CD8-positive, alpha-beta memory T cell (primary cell): ENCODE results near the gene TOMT. TPM values are rescaled to one million over a fixed set of nuclear protein-coding genes. Genes with fewer than 3 reads are reported as not detected.
A peak's percentile ranks its signal among the peaks of the same experiment; 100 is the strongest.

ENCODE experiments used
- CTCF ChIA-PET: fragments of 350-600 bp; sonication (Branson Sonifier 250); formaldehyde crosslinking; loops from one replicate; lab custom pipeline; 2021; ENCODE audit warnings: antibody characterized with exemption; lab: Charles Lee
- POLR2A ChIA-PET: fragments of 350-600 bp; sonication (Branson Sonifier 250); formaldehyde crosslinking; loops from one replicate; lab custom pipeline; 2021; ENCODE audit warnings: antibody characterized with exemption; lab: Charles Lee
- DNase-seq, 5 donors: peaks; one replicate each; pipeline versions ENCODE4 v3.0.0 to v3.0.0-alpha.2; 2020 to 2022; ENCODE audit warnings: mixed read lengths in 1 of 5
- H3K27ac ChIP-seq: one replicate; pipeline ENCODE4 v1.7.0; 2013; ENCODE audit warnings: low read depth, mild to moderate bottlenecking, low read length, moderate library complexity
- H3K27me3 ChIP-seq: 2 replicates; pipeline ENCODE4 v1.7.0; 2013; ENCODE audit warnings: low read length, mild to moderate bottlenecking; ENCODE audit not compliant: insufficient read depth, poor library complexity, severe bottlenecking
- H3K36me3 ChIP-seq: 2 replicates; pipeline ENCODE4 v1.7.0; 2013; ENCODE audit warnings: mild to moderate bottlenecking, low read length, moderate library complexity; ENCODE audit not compliant: insufficient read depth
- H3K4me1 ChIP-seq: 2 replicates; pipeline ENCODE4 v1.7.0; 2013; ENCODE audit warnings: mild to moderate bottlenecking, low read length, moderate library complexity; ENCODE audit not compliant: insufficient read depth
- H3K4me3 ChIP-seq: 2 replicates; pipeline ENCODE4 v1.7.0; 2013; ENCODE audit warnings: mild to moderate bottlenecking, low read length
- H3K9me3 ChIP-seq: 2 replicates; pipeline ENCODE4 v1.7.0; 2013; ENCODE audit warnings: mild to moderate bottlenecking, low read length
- H3K27ac Mint-ChIP-seq, 8 donors: one replicate each; pipeline ENCODE4 v1.8.0; 2020 to 2021; ENCODE audit warnings: mixed read lengths in 8 of 8, mild to moderate bottlenecking in 6 of 8, inconsistent platforms in 3 of 8, moderate library complexity in 3 of 8
- H3K27me3 Mint-ChIP-seq, 2 donors: one replicate each; pipeline ENCODE4 v1.8.0; 2020 to 2021; ENCODE audit warnings: mixed read lengths in 2 of 2, mild to moderate bottlenecking in 1 of 2, moderate library complexity in 1 of 2
- H3K36me3 Mint-ChIP-seq, 3 donors: one replicate each; pipeline ENCODE4 v1.8.0; 2020 to 2021; ENCODE audit warnings: mixed read lengths in 3 of 3, inconsistent platforms in 1 of 3, mild to moderate bottlenecking in 1 of 3
- H3K4me1 Mint-ChIP-seq, 3 donors: one replicate each; pipeline ENCODE4 v1.8.0; 2020 to 2021; ENCODE audit warnings: mixed read lengths in 3 of 3, inconsistent platforms in 1 of 3, mild to moderate bottlenecking in 1 of 3
- H3K4me3 Mint-ChIP-seq, 7 donors: one replicate each; pipeline ENCODE4 v1.8.0; 2020 to 2021; ENCODE audit warnings: mixed read lengths in 7 of 7, mild to moderate bottlenecking in 6 of 7, moderate library complexity in 4 of 7, inconsistent platforms in 2 of 7
- H3K9me3 Mint-ChIP-seq, 5 donors: one replicate each; pipeline ENCODE4 v1.8.0; 2020 to 2022; ENCODE audit warnings: mixed read lengths in 5 of 5, mild to moderate bottlenecking in 3 of 5, moderate library complexity in 2 of 5, inconsistent platforms in 1 of 5
- polyA plus RNA-seq: library from polyadenylated mRNA; unstranded; fragments of 300-500 nt; fragmentation: Illumina TruSeq; gene quantifications from one replicate; pipeline ENCODE4 v1.2.3, GENCODE V29; 2021
- total RNA-seq, 2 experiments: library from RNA; stranded (reverse); gene quantifications; one replicate each; pipeline ENCODE4 v1.2.3, GENCODE V29; 2021

Gene TOMT
- total and polyA plus RNA-seq, 3 experiments from 2014 or later, result not detected

DNA sequence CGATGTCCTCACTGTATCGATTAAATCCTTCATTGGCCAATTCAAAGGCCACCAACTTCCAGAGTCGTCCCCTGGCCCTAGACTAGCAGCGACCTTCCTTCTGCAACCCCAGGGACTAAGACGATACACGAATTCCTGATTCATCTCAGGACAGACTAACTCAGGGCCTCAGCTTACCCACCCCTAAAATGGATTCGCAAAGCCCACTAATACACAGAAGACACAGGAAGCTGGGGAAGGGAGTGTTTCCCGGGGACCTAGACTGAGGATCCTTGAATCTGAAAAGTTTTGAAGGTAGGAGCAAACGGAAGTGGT is 3.1 kb upstream of the TOMT start:
- no peak for DNase-seq
- Histone ChIP-seq H3K4me1 (peaks cover 31% of the 10 kb centered on the region), H3K4me3 (peak overlapping the region; percentile 89), H3K36me3 (peaks cover 17% of the 10 kb centered on the region), H3K27ac (peak overlapping the region; percentile 94), H3K27me3 (no peaks in the 10 kb centered on the region), H3K9me3 (no peaks in the 10 kb centered on the region)
- Mint-ChIP-seq H3K27ac (peak overlapping the region; percentile 73 to 98 (median 96)), H3K27me3 (no peaks in the 10 kb centered on the region), H3K4me3 (peak overlapping the region; percentile 82 to 98 (median 89)), H3K9me3 (no peaks in the 10 kb centered on the region), H3K4me1 (peaks cover 37 to 47% (median 43%) of the 10 kb centered on the region in 3 donors), H3K36me3 (peaks cover 0 to 42% (median 6%) of the 10 kb centered on the region in 3 donors)
- CTCF ChIA-PET, result interaction anchor here (0.7 to 1.0 kb wide), 4 partner anchors 9 to 77 kb away, joined by 3 to 4 read pairs (median 3); no protein-coding TSS in a partner anchor
- POLR2A ChIA-PET, result interaction anchor here (1.1 to 1.4 kb wide), 3 partner anchors 10 to 77 kb away, joined by 3 to 13 read pairs (median 3); partner anchors contain the start of gene ANAPC15

DNA sequence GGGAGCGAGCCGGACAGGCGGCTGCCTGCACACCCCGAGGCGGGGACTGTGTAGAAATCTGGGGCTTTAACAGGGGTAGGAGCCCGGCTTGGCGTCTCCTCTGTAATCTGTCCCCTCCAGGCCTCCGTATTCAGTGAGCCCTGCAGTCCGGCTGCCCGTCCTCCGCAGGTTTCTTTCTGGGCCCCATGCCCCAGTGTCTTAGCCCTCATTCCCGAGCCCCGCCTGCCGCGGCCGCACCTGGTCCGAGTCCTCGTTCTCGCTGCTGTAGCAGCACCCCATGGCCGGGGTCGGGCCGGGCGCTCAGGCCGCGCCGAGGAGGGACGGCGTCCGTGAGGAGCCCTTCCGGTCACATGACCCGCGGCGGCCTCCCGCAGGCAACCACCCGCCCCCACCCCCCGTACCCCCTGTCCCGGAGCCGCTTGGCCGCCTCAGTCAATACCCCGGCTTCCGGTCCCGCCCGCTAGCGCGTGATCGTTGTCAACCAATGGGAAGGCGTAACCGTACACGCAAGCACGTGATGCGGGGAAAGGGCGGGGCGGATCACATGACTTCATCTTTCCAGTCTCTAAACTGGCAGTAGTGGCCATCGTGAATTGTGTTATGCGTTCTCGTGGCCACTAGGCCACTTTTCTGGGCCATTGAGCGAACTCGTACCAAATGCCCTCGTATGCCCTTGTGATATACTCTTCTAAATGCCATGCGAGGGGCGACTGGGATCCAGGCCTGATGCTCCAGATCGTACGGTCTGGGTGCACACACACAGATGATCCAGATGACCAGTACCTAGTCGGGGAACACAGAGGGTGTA is 2.6 kb upstream of the TOMT start, which contains the start of gene LAMTOR1:
LAMTOR1 (minus strand) TSS at position 352 of the 808 bp plus-strand sequence; CDS start at position 279, 73 bp downstream.
- Histone ChIP-seq H3K4me1 (peaks cover 31% of the 10 kb centered on the region), H3K27me3 (no peaks in the 10 kb centered on the region), H3K9me3 (no peaks in the 10 kb centered on the region), H3K4me3 (peak within 1 kb of the TSS; percentile 89), H3K27ac (peak within 1 kb of the TSS; percentile 94), H3K36me3 (peaks cover 12% of the 10 kb centered on the region)
- Mint-ChIP-seq H3K27me3 (no peaks in the 10 kb centered on the region), H3K36me3 (peaks cover 0 to 41% (median 6%) of the 10 kb centered on the region in 3 donors), H3K4me1 (peaks cover 37 to 47% (median 43%) of the 10 kb centered on the region in 3 donors), H3K27ac (peak within 1 kb of the TSS; percentile 73 to 98 (median 96)), H3K4me3 (peak within 1 kb of the TSS; percentile 82 to 98 (median 89)), H3K9me3 (no peaks in the 10 kb centered on the region)
- DNase-seq, result peak; percentile 94 to 98 (median 96)
- CTCF ChIA-PET, result interaction anchor here (0.7 to 1.0 kb wide), 3 partner anchors 8 to 42 kb away, joined by 3 to 4 read pairs (median 3); no protein-coding TSS in a partner anchor
- POLR2A ChIA-PET, result interaction anchor here (1.0 to 1.4 kb wide), 3 partner anchors 9 to 78 kb away, joined by 3 to 13 read pairs (median 3); partner anchors contain the start of gene ANAPC15

GRCh38 chr11:72103754-72104167 is 2.0 kb upstream of the TOMT start:
- Histone ChIP-seq H3K36me3 (peaks cover 7% of the 10 kb centered on the region), H3K4me1 (peaks cover 31% of the 10 kb centered on the region), H3K9me3 (no peaks in the 10 kb centered on the region), H3K27me3 (no peaks in the 10 kb centered on the region), H3K27ac (peak overlapping the region; percentile 68), H3K4me3 (peak overlapping the region; percentile 62)
- Mint-ChIP-seq H3K36me3 (peaks cover 0 to 36% (median 6%) of the 10 kb centered on the region in 3 donors), H3K27me3 (no peaks in the 10 kb centered on the region), H3K4me3 (peak overlapping the region; percentile 82 to 98 (median 89)), H3K9me3 (no peaks in the 10 kb centered on the region), H3K27ac (peak overlapping the region; percentile 73 to 98 (median 96)), H3K4me1 (peaks cover 37 to 47% (median 43%) of the 10 kb centered on the region in 3 donors)
- ChIA-PET CTCF (no interaction called here), POLR2A (interaction anchor here (1.0 kb wide), 1 partner anchor 9 kb away, joined by 3 read pairs; the partner anchor contains the start of gene ANAPC15)
- DNase-seq, result no peak

GRCh38 chr11:72111300-72112142 is 5.8 kb downstream of the TOMT start:
- peaks cover 16% of the 10 kb centered on the region for H3K4me1 ChIP-seq
- H3K4me3 ChIP-seq, result peak overlapping the region; percentile 71

GRCh38 chr11:72112143-72112977 is 6.6 kb downstream of the TOMT start, which contains the start of gene ANAPC15:
TSS of gene ANAPC15 (minus strand) at chr11:72112695. CDS start at chr11:72111276, 1,419 bp downstream.
- Mint-ChIP-seq H3K27ac (peak within 1 kb of the TSS; percentile 96 to 100 (median 98)), H3K9me3 (no peaks in the 10 kb centered on the region), H3K4me1 (peaks cover 24 to 25% (median 25%) of the 10 kb centered on the region in 3 donors), H3K4me3 (peak within 1 kb of the TSS; percentile 94 to 99 (median 96)), H3K36me3 (peaks cover 3 to 33% (median 9%) of the 10 kb centered on the region in 3 donors), H3K27me3 (peaks cover 4 to 9% of the 10 kb centered on the region in 2 donors)
- Histone ChIP-seq H3K9me3 (no peaks in the 10 kb centered on the region), H3K27ac (peak within 1 kb of the TSS; percentile 89), H3K36me3 (peaks cover 6% of the 10 kb centered on the region), H3K4me3 (peak within 1 kb of the TSS; percentile 71), H3K27me3 (no peaks in the 10 kb centered on the region), H3K4me1 (peaks cover 16% of the 10 kb centered on the region)
- ChIA-PET CTCF (interaction anchor here (0.8 to 2.6 kb wide), 6 partner anchors 31 to 184 kb away, joined by 3 to 7 read pairs (median 5); partner anchors contain the start of gene XNDC1N), POLR2A (interaction anchor here (1.0 to 2.5 kb wide), 7 partner anchors 9 to 183 kb away, joined by 3 to 13 read pairs (median 4); partner anchors contain the start of genes NUMA1 and RNF121)
- DNase-seq, result peak; percentile 92 to 99 (median 99)

More at GRCh38 chr11:72111300-72112142, 5.8 kb downstream of the TOMT start:
- Mint-ChIP-seq H3K4me3 (peak overlapping the region; percentile 94 to 99 (median 96)), H3K27ac (peak overlapping the region; percentile 96 to 100 (median 98)), H3K9me3 (no peaks in the 10 kb centered on the region), H3K36me3 (peaks cover 5 to 37% (median 9%) of the 10 kb centered on the region in 3 donors), H3K27me3 (peaks cover 0 to 3% of the 10 kb centered on the region in 2 donors), H3K4me1 (peaks cover 24 to 25% (median 25%) of the 10 kb centered on the region in 3 donors)
- ChIA-PET CTCF (interaction anchor here (1.0 to 2.6 kb wide), 5 partner anchors 9 to 86 kb away, joined by 4 to 7 read pairs (median 4); partner anchors contain the start of gene LAMTOR1), POLR2A (interaction anchor here (1.0 to 2.5 kb wide), 5 partner anchors 8 to 71 kb away, joined by 3 to 13 read pairs (median 4); no protein-coding TSS in a partner anchor)
- no peaks in the 10 kb centered on the region for H3K9me3 ChIP-seq
- no peak for DNase-seq
- H3K36me3 ChIP-seq, result peaks cover 6% of the 10 kb centered on the region
- peak overlapping the region; percentile 89 for H3K27ac ChIP-seq
- no peaks in the 10 kb centered on the region for H3K27me3 ChIP-seq

- Mint-ChIP-seq H3K9me3 (no peaks in the 10 kb centered on the region), H3K27ac (peak overlapping the region; percentile 96 to 100 (median 98)), H3K4me3 (peak overlapping the region; percentile 94 to 99 (median 96)), H3K36me3 (peaks cover 1 to 26% (median 9%) of the 10 kb centered on the region in 3 donors), H3K27me3 (peaks cover 4 to 14% of the 10 kb centered on the region in 2 donors), H3K4me1 (peaks cover 24 to 25% (median 25%) of the 10 kb centered on the region in 3 donors)
- CTCF ChIA-PET, result interaction anchor here (0.8 to 2.6 kb wide), 6 partner anchors 31 to 185 kb away, joined by 3 to 7 read pairs (median 5); partner anchors contain the start of gene XNDC1N
- Histone ChIP-seq H3K4me1 (peaks cover 16% of the 10 kb centered on the region), H3K36me3 (peaks cover 6% of the 10 kb centered on the region), H3K9me3 (no peaks in the 10 kb centered on the region), H3K4me3 (peak overlapping the region; percentile 71), H3K27ac (peak overlapping the region; percentile 89), H3K27me3 (no peaks in the 10 kb centered on the region)
- no peak for DNase-seq
- POLR2A ChIA-PET, result interaction anchor here (1.0 to 2.5 kb wide), 7 partner anchors 9 to 184 kb away, joined by 3 to 13 read pairs (median 4); partner anchors contain the start of genes NUMA1 and RNF121
Observed at GRCh38 chr11:72112978-72113808, 7.5 kb downstream of the TOMT start.
